Upper lobe of left lung (tissue), 4 donors: ENCODE measurements around the gene SH3RF1.

Experiments
- CTCF ChIP-seq, 6 experiments: fragments of 450-650 bp in 4 of 6; fragments of 200-600 bp in 2 of 6; sonication (generic) in 2 of 6; IDR thresholded peaks; one replicate each; pipeline ENCODE4 v1.5.1; 2016 to 2019; ENCODE audit warnings: antibody characterized with exemption in 6 of 6
- EP300 ChIP-seq, 4 donors: sonication (generic); formaldehyde crosslinking; IDR thresholded peaks; one replicate each; pipeline ENCODE4 v1.5.1; 2017; ENCODE audit warnings: antibody characterized with exemption in 4 of 4, control low read depth in 2 of 4
- POLR2A ChIP-seq, 4 donors: fragments of 450-650 bp; IDR thresholded peaks; one replicate each; pipeline ENCODE4 v1.5.1; 2016 to 2017; ENCODE audit warnings: antibody characterized with exemption in 4 of 4, mild to moderate bottlenecking in 2 of 4

GRCh38 chr4:169282429-169283113, 11.8 kb upstream of the SH3RF1 start:
- TF ChIP-seq POLR2A (IDR thresholded peaks at IDR 0.05), result no peak
- no peak for TF ChIP-seq CTCF (IDR thresholded peaks at IDR 0.05)
- no peak for TF ChIP-seq EP300 (IDR thresholded peaks at IDR 0.05)
